AG04450 (cell line): ENCODE measurements around the gene PODN. TPM values are rescaled to one million over a fixed set of nuclear protein-coding genes. Genes with fewer than 3 reads are reported as not detected.

ENCODE experiments used
- CTCF ChIA-PET: fragments of 300-600, 350-600 bp; formaldehyde crosslinking; extraction: SDS; loops from one replicate; lab custom pipeline; 2022; ENCODE audit warnings: antibody characterized with exemption, inconsistent platforms; lab: Charles Lee
- POLR2A ChIA-PET: fragments of 350-600 bp; formaldehyde crosslinking; extraction: SDS; loops from one replicate; lab custom pipeline; 2021; ENCODE audit warnings: antibody characterized with exemption, inconsistent platforms; lab: Yijun Ruan, JAX
- DNase-seq: peaks from one replicate; pipeline ENCODE4 v3.0.0-alpha.2; 2011; ENCODE audit warnings: low read depth, low spot score
- H3K27ac ChIP-seq: one replicate; pipeline ENCODE4 v1.5.1; 2012; ENCODE audit warnings: low read depth, low read length, control low read depth
- H3K27me3 ChIP-seq: one replicate; pipeline ENCODE4 v1.6.0; 2012; ENCODE audit warnings: low read length; ENCODE audit not compliant: control insufficient read depth, insufficient read depth
- H3K4me3 ChIP-seq: 2 replicates; pipeline ENCODE4 v1.5.1; 2011; ENCODE audit warnings: mild to moderate bottlenecking, low read depth, low read length, control low read depth
- H3K9me3 ChIP-seq: 2 replicates; pipeline ENCODE4 v1.5.1; 2012; ENCODE audit warnings: low read length; ENCODE audit not compliant: control insufficient read depth, insufficient read depth
- CTCF ChIP-seq: IDR thresholded peaks from 2 replicates; pipeline ENCODE4 v1.5.1; 2011; ENCODE audit warnings: low read depth, low read length, control low read depth, inconsistent platforms
- polyA plus RNA-seq: library from polyadenylated mRNA; depleted of rRNA; stranded (reverse); fragments of >200 nt; gene quantifications from 2 replicates; pipeline ENCODE4 v1.2.3, GENCODE V29; 2011

Gene PODN
- polyA plus RNA-seq, 1 experiment: 11.8 TPM

- no peak for TF ChIP-seq CTCF
- H3K27ac ChIP-seq: no peak overlapping the region
- ChIA-PET CTCF (no interaction called here), POLR2A (no interaction called here)
- no peaks in the 10 kb centered on the region for H3K27me3 ChIP-seq
- no peak for DNase-seq
- peaks cover 39% of the 10 kb centered on the region for H3K9me3 ChIP-seq
- H3K4me3 ChIP-seq: no peak overlapping the region
Measured at GRCh38 chr1:53094533-53094919, 32.5 kb downstream of the PODN start.

GRCh38 chr1:53104289-53104913, 42.4 kb downstream of the PODN start:
- ChIA-PET CTCF (no interaction called here), POLR2A (no interaction called here)
- Histone ChIP-seq H3K4me3 (no peak overlapping the region), H3K27ac (no peak overlapping the region), H3K27me3 (no peaks in the 10 kb centered on the region), H3K9me3 (peaks cover 31% of the 10 kb centered on the region)
- TF ChIP-seq CTCF: no peak
- no peak for DNase-seq

- Histone ChIP-seq H3K27ac (peak overlapping the region; percentile 25), H3K9me3 (peaks cover 20% of the 10 kb centered on the region), H3K27me3 (no peaks in the 10 kb centered on the region), H3K4me3 (no peak overlapping the region)
- ChIA-PET POLR2A (interaction anchor here (0.6 to 1.8 kb wide), 10 partner anchors 15 to 123 kb away, joined by 3 to 28 read pairs (median 5); no protein-coding TSS in a partner anchor), CTCF (interaction anchor here (0.6 kb wide), 2 partner anchors 18 to 89 kb away, joined by 3 to 5 read pairs; no protein-coding TSS in a partner anchor)
- TF ChIP-seq CTCF: no peak
- no peak for DNase-seq
Measured at GRCh38 chr1:53107090-53107489, 45.1 kb downstream of the PODN start.

GRCh38 chr1:53107570-53108322, 45.7 kb downstream of the PODN start:
- Histone ChIP-seq H3K27ac (peak overlapping the region; percentile 87), H3K9me3 (peaks cover 23% of the 10 kb centered on the region), H3K27me3 (no peaks in the 10 kb centered on the region), H3K4me3 (no peak overlapping the region)
- TF ChIP-seq CTCF: no peak
- ChIA-PET CTCF (interaction anchor here (0.6 kb wide), 2 partner anchors 18 to 88 kb away, joined by 3 to 5 read pairs; no protein-coding TSS in a partner anchor), POLR2A (interaction anchor here (0.6 to 1.8 kb wide), 11 partner anchors 16 to 106 kb away, joined by 3 to 28 read pairs (median 6); no protein-coding TSS in a partner anchor)
- peak; percentile 84 for DNase-seq
